ENCODE measurements around the gene MSMP.

The MSMP gene

DNA sequence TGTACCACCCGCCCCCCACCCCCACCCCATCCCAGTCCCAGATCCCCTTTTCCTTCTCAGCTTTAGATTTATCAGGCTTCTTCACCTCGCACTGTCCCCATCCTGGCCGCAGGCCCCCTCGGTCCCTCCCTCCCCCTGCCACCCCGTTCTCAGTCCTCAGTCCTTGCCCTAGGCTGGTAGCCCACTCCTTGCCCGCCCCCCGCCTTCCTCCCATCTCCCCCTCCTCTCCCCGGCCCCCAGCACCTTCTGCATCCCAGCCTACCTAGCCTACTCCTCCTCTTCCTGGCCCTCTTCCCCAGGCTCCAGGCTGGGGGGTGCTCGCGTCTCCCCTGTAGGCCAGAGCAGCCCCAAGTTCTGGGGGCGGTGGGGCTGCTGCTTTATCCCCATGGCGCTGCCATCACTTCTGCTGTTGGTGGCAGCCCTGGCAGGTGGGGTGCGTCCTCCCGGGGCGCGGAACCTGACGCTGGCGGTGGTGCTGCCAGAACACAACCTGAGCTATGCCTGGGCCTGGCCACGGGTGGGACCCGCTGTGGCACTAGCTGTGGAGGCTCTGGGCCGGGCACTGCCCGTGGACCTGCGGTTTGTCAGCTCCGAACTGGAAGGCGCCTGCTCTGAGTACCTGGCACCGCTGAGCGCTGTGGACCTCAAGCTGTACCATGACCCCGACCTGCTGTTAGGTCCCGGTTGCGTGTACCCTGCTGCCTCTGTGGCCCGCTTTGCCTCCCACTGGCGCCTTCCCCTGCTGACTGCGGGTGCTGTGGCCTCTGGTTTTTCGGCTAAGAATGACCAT is 38.1 kb upstream of the MSMP start:
- no peak overlapping the region for H2BK5ac ChIP-seq (ENCODE audit: low read depth, low read length, poor library complexity)
- no peak overlapping the region for H3K27ac ChIP-seq (ENCODE audit: low read depth, low read length)
- H4K8ac ChIP-seq (ENCODE audit: low read depth, low read length): no peak overlapping the region
- no peak overlapping the region for H3K4ac ChIP-seq (ENCODE audit: low read depth, low read length)
- peaks cover 12 to 25% of the 10 kb centered on the region in 2 experiments for H3K4me1 ChIP-seq (ENCODE audit: control insufficient read depth in 1 of 2, insufficient read depth in 2 of 2, low read length in 2 of 2)
- H3K9me3 ChIP-seq (ENCODE audit: insufficient read depth, low read depth, low read length): no peaks in the 10 kb centered on the region
- H3K14ac ChIP-seq (ENCODE audit: low read length): no peak overlapping the region
- H3K18ac ChIP-seq (ENCODE audit: low read length): no peak overlapping the region
- DNase-seq: no peak
- H3K79me1 ChIP-seq (ENCODE audit: low read length): peaks cover 3% of the 10 kb centered on the region
- peak overlapping the region; percentile 3 for H3K4me3 ChIP-seq (ENCODE audit: low read depth, low read length)
- no peak overlapping the region for H4K12ac ChIP-seq (ENCODE audit: low read depth, low read length)
- no peak overlapping the region for H2AFZ ChIP-seq (ENCODE audit: insufficient read depth, low read length, poor library complexity)
- H3K23ac ChIP-seq (ENCODE audit: low read length): no peak overlapping the region
- H2BK120ac ChIP-seq (ENCODE audit: insufficient read depth, low read length, poor library complexity): no peak overlapping the region
- H2AK5ac ChIP-seq (ENCODE audit: low read length): peak overlapping the region; percentile 18
- H3K36me3 ChIP-seq (ENCODE audit: control insufficient read depth in 1 of 2, insufficient read depth in 2 of 2, low read length in 2 of 2): no peaks in the 10 kb centered on the region
- no peak overlapping the region for H3K4me2 ChIP-seq (ENCODE audit: low read length)
- H3K79me2 ChIP-seq (ENCODE audit: control insufficient read depth, insufficient read depth, low read length, poor library complexity): no peaks in the 10 kb centered on the region
- H3K27me3 ChIP-seq (ENCODE audit: insufficient read depth, low read length): no peaks in the 10 kb centered on the region
- H4K91ac ChIP-seq (ENCODE audit: low read depth, low read length): peak overlapping the region; percentile 88
- no CpG with 5 or more reads among the region's 34 CpGs for WGBS (ENCODE audit: extremely low coverage, insufficient coverage, insufficient read length)
- H3K9ac ChIP-seq (ENCODE audit: low read length): no peak overlapping the region
- no peak overlapping the region for H2BK12ac ChIP-seq (ENCODE audit: low read length)

DNA sequence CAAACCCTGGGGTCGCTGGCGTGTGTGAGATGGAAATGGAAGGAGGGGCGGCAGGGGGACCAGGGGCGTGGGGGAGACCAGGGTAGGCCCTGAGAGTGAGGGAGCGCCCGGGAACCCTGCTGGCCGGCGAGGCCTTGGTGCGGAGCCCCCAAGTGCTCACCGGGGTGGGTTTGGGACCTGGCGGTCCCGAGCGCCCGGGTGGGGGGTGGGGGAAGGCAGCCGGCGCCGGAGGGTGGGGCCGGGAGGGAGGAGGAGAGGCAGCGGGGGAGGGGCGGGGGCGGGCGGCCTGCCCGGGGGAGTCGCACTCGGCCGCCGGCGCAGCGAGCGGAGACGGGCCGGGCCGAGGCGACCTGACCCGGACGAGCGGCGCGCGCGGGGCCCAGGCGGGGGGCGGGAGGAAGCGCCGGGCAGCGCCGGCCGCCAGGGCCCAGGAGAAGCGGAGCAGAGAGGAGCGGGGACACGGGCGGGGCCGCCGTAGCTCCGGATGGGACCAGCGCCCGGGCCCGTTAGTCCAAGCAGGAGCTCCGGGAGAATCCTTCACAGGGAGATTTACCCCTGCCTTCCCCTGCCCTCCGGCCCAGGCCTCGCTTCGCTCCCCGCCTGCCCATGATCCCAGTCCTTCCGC is 37.3 kb upstream of the MSMP start, which contains the start of gene NPR2:
NPR2 (plus strand) TSS at position 295 of the 625 bp plus-strand sequence. CDS start 818 bp downstream, outside the sequence.
- Histone ChIP-seq H3K23ac (ENCODE audit: low read length) (no peak within 1 kb of the TSS), H2BK5ac (ENCODE audit: low read depth, low read length, poor library complexity) (no peak within 1 kb of the TSS), H4K8ac (ENCODE audit: low read depth, low read length) (peak within 1 kb of the TSS; percentile 90), H3K9me3 (ENCODE audit: insufficient read depth, low read depth, low read length) (no peaks in the 10 kb centered on the region), H3K9ac (ENCODE audit: low read length) (peak within 1 kb of the TSS; percentile 2), H3K14ac (ENCODE audit: low read length) (peak within 1 kb of the TSS; percentile 78), H2BK12ac (ENCODE audit: low read length) (peak within 1 kb of the TSS; percentile 68), H3K27ac (ENCODE audit: low read depth, low read length) (no peak within 1 kb of the TSS), H2AFZ (ENCODE audit: insufficient read depth, low read length, poor library complexity) (peak within 1 kb of the TSS; percentile 49), H3K4me3 (ENCODE audit: low read depth, low read length) (peak within 1 kb of the TSS; percentile 38), H4K91ac (ENCODE audit: low read depth, low read length) (peak within 1 kb of the TSS; percentile 88), H2BK120ac (ENCODE audit: insufficient read depth, low read length, poor library complexity) (peak within 1 kb of the TSS; percentile 65), H3K4me1 (ENCODE audit: control insufficient read depth in 1 of 2, insufficient read depth in 2 of 2, low read length in 2 of 2) (peaks cover 11 to 25% of the 10 kb centered on the region in 2 experiments), H2AK5ac (ENCODE audit: low read length) (no peak within 1 kb of the TSS), H3K79me2 (ENCODE audit: control insufficient read depth, insufficient read depth, low read length, poor library complexity) (no peaks in the 10 kb centered on the region), H3K27me3 (ENCODE audit: insufficient read depth, low read length) (no peaks in the 10 kb centered on the region), H3K4me2 (ENCODE audit: low read length) (peak within 1 kb of the TSS; percentile 85), H3K36me3 (ENCODE audit: control insufficient read depth in 1 of 2, insufficient read depth in 2 of 2, low read length in 2 of 2) (no peaks in the 10 kb centered on the region), H3K4ac (ENCODE audit: low read depth, low read length) (peak within 1 kb of the TSS; percentile 75), H3K18ac (ENCODE audit: low read length) (peak within 1 kb of the TSS; percentile 75), H3K79me1 (ENCODE audit: low read length) (peaks cover 3% of the 10 kb centered on the region), H4K12ac (ENCODE audit: low read depth, low read length) (peak within 1 kb of the TSS; percentile 47)
- WGBS (ENCODE audit: extremely low coverage, insufficient coverage, insufficient read length): no CpG with 5 or more reads among the region's 64 CpGs
- peak in 1 of 2 donors; percentile 43 for DNase-seq

DNA sequence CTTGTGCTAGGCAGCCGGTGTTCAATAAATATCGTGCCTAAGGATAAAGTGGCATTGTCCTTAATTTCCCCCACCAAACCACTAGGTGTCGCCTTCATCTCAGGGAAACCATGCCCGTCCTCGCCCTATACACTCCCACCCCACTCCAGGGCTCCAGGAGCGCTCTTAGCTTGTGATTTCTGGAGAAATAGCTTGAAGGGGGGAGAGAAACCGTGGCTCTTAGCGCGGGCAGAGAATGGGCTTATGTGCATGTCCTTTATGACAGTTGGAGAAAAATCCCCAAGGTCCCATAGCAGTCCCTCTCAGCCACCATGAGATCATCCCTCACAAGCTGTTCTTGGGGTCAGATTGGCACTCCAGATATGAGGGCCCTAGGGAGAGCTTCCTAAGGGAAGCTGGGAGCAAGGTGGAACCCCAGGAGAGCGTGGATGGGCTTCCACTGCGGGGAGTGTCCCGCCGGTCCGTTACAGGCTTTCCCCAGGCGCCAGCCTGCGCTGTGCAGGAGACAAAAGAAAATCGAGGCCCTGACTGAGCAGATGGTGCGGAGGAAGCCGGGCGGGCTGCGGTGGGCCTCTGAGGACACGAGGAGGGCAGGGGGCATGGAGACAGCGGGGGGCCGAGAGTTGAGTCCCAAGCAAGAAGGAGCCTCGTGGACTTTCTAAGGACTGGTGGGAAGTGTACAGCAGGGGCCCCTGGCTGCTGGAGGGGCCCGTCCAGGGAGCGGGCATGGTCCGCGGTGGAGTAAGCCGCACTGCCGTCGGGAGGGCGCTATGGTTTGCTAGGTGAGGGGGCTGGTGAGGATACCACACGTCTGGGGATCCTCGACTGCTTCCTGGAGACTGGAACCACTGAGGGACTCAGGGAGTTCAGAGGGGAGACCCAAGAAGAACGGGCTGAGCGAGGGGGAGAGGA is 36.6 kb upstream of the MSMP start:
- peaks cover 11 to 25% of the 10 kb centered on the region in 2 experiments for H3K4me1 ChIP-seq (ENCODE audit: control insufficient read depth in 1 of 2, insufficient read depth in 2 of 2, low read length in 2 of 2)
- peak; percentile 47 to 87 for DNase-seq
- H3K27ac ChIP-seq (ENCODE audit: low read depth, low read length): no peak overlapping the region
- H3K79me2 ChIP-seq (ENCODE audit: control insufficient read depth, insufficient read depth, low read length, poor library complexity): no peaks in the 10 kb centered on the region
- H2BK12ac ChIP-seq (ENCODE audit: low read length): peak overlapping the region; percentile 68
- peaks cover 3% of the 10 kb centered on the region for H3K79me1 ChIP-seq (ENCODE audit: low read length)
- H4K8ac ChIP-seq (ENCODE audit: low read depth, low read length): peak overlapping the region; percentile 82
- H3K23ac ChIP-seq (ENCODE audit: low read length): no peak overlapping the region
- peak overlapping the region; percentile 18 for H3K4me3 ChIP-seq (ENCODE audit: low read depth, low read length)
- peak overlapping the region; percentile 39 for H3K4me2 ChIP-seq (ENCODE audit: low read length)
- no peak overlapping the region for H2AK5ac ChIP-seq (ENCODE audit: low read length)
- H3K4ac ChIP-seq (ENCODE audit: low read depth, low read length): no peak overlapping the region
- H3K14ac ChIP-seq (ENCODE audit: low read length): peak overlapping the region; percentile 15
- peak overlapping the region; percentile 1 for H4K12ac ChIP-seq (ENCODE audit: low read depth, low read length)
- H4K91ac ChIP-seq (ENCODE audit: low read depth, low read length): peak overlapping the region; percentile 77
- H2BK120ac ChIP-seq (ENCODE audit: insufficient read depth, low read length, poor library complexity): no peak overlapping the region
- no CpG with 5 or more reads among the region's 37 CpGs for WGBS (ENCODE audit: extremely low coverage, insufficient coverage, insufficient read length)
- no peaks in the 10 kb centered on the region for H3K36me3 ChIP-seq (ENCODE audit: control insufficient read depth in 1 of 2, insufficient read depth in 2 of 2, low read length in 2 of 2)
- H2AFZ ChIP-seq (ENCODE audit: insufficient read depth, low read length, poor library complexity): peak overlapping the region; percentile 28
- H2BK5ac ChIP-seq (ENCODE audit: low read depth, low read length, poor library complexity): no peak overlapping the region
- no peaks in the 10 kb centered on the region for H3K9me3 ChIP-seq (ENCODE audit: insufficient read depth, low read depth, low read length)
- H3K18ac ChIP-seq (ENCODE audit: low read length): peak overlapping the region; percentile 3
- no peak overlapping the region for H3K9ac ChIP-seq (ENCODE audit: low read length)
- no peaks in the 10 kb centered on the region for H3K27me3 ChIP-seq (ENCODE audit: insufficient read depth, low read length)

GRCh38 chr9:35790025-35790384 is 35.9 kb upstream of the MSMP start:
- H4K8ac ChIP-seq (ENCODE audit: low read depth, low read length): no peak overlapping the region
- H2BK5ac ChIP-seq (ENCODE audit: low read depth, low read length, poor library complexity): no peak overlapping the region
- H3K9ac ChIP-seq (ENCODE audit: low read length): no peak overlapping the region
- H3K36me3 ChIP-seq (ENCODE audit: control insufficient read depth in 1 of 2, insufficient read depth in 2 of 2, low read length in 2 of 2): no peaks in the 10 kb centered on the region
- peaks cover 11 to 25% of the 10 kb centered on the region in 2 experiments for H3K4me1 ChIP-seq (ENCODE audit: control insufficient read depth in 1 of 2, insufficient read depth in 2 of 2, low read length in 2 of 2)
- no peak overlapping the region for H3K18ac ChIP-seq (ENCODE audit: low read length)
- no peak overlapping the region for H4K12ac ChIP-seq (ENCODE audit: low read depth, low read length)
- no peak overlapping the region for H3K27ac ChIP-seq (ENCODE audit: low read depth, low read length)
- no peaks in the 10 kb centered on the region for H3K27me3 ChIP-seq (ENCODE audit: insufficient read depth, low read length)
- DNase-seq: no peak
- peaks cover 1% of the 10 kb centered on the region for H3K9me3 ChIP-seq (ENCODE audit: insufficient read depth, low read depth, low read length)
- H2AK5ac ChIP-seq (ENCODE audit: low read length): no peak overlapping the region
- H3K14ac ChIP-seq (ENCODE audit: low read length): no peak overlapping the region
- no peak overlapping the region for H2BK12ac ChIP-seq (ENCODE audit: low read length)
- no peak overlapping the region for H2AFZ ChIP-seq (ENCODE audit: insufficient read depth, low read length, poor library complexity)
- no peaks in the 10 kb centered on the region for H3K79me2 ChIP-seq (ENCODE audit: control insufficient read depth, insufficient read depth, low read length, poor library complexity)
- WGBS (ENCODE audit: extremely low coverage, insufficient coverage, insufficient read length): no CpG with 5 or more reads among the region's 4 CpGs
- H3K4me3 ChIP-seq (ENCODE audit: low read depth, low read length): no peak overlapping the region
- H4K91ac ChIP-seq (ENCODE audit: low read depth, low read length): no peak overlapping the region
- H3K23ac ChIP-seq (ENCODE audit: low read length): no peak overlapping the region
- H3K79me1 ChIP-seq (ENCODE audit: low read length): peaks cover 3% of the 10 kb centered on the region
- H2BK120ac ChIP-seq (ENCODE audit: insufficient read depth, low read length, poor library complexity): no peak overlapping the region
- no peak overlapping the region for H3K4ac ChIP-seq (ENCODE audit: low read depth, low read length)
- no peak overlapping the region for H3K4me2 ChIP-seq (ENCODE audit: low read length)

All from trophoblast cell (in vitro differentiated cells and primary cell).